Activated T-cell treated with anti-CD3 and anti-CD28 coated beads, Interleukin-2, amount 50 U/mL, for 1 hour (primary cell): Measurements from ENCODE around the gene SAA4.

ENCODE experiments used
- DNase-seq: peaks from one replicate; pipeline ENCODE4 v3.0.0-alpha.2; 2020

SAA4 gene

DNA sequence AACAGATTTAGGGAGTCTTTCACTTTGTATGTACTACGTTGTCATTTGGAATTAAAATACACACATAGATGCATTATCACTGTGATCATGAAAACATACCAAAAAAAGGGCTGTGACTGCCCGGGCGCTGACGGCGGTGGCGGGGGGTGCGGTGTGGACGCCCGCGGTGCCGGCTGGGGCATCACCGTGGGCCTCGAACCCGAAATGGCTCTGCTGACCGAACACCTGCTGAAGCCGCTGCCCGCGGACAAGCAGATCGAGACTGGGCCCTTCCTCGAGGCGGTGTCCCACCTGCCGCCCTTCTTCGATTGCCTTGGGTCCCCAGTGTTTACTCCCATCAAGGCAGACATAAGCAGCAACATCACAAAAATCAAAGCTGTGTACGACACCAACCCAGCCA is 47.8 kb downstream of the SAA4 start:
- no peak for DNase-seq
